22Rv1 (cell line): ENCODE data around the gene CDK14.

Experiments used
- CTCF ChIP-seq: fragments of 450-650 bp; IDR thresholded peaks from 2 replicates; pipeline ENCODE4 v1.5.1; 2017; ENCODE audit warnings: mild to moderate bottlenecking
- ZFX ChIP-seq: fragments of 450-650 bp; IDR thresholded peaks from 2 replicates; pipeline ENCODE4 v1.6.1; 2017; ENCODE audit warnings: antibody characterized with exemption, borderline replicate concordance

GRCh38 chr7:90896458-90896857, 300.3 kb downstream of the CDK14 start:
- TF ChIP-seq CTCF (no peak), ZFX (no peak)
